Measurements from ENCODE around the gene MEIOC. TPM values are rescaled to one million over a fixed set of nuclear protein-coding genes. Genes with fewer than 3 reads are reported as not detected.

Gene MEIOC
- total RNA-seq, 4 donors from 2014 or later = 0.28 TPM; not detected in 3

DNA sequence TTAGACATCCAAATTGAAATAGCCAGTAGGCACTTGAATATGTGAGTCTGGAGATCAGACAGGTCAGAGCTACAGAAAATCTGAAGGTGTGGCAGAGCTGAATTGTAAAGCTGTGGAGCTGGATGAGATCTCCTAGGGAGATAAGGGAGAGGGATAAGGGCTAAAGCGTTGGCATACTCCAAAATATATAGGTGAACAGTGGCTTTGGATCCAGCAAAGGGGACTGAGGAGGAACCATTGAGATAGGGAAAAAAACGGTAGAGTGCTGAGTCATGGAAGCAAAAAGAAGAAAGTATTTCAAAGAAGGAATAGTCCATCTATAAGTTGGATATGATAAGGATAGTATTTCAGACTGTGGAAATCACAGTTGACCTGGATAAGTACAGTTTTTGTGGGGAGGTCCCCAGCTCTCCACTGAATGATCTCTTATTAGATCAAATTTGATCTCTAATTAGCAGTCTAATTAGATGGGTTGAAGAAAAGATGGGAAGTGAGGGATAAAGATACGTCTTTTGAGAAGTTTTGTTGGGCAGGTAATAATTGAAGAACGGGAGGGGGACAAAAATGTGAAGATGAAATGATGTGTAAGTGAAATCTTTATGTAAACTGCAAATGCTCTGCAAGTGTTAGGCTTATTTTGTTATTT is 51.6 kb downstream of the MEIOC start:
- Histone ChIP-seq H3K27me3 (no peaks in the 10 kb centered on the region), H3K27ac (peak overlapping the region; percentile 79 to 82), H3K4me3 (peak overlapping the region; percentile 72 to 91), H3K36me3 (no peaks in the 10 kb centered on the region), H3K9me3 (no peaks in the 10 kb centered on the region), H3K4me1 (no peaks in the 10 kb centered on the region)
- TF ChIP-seq POLR2A (IDR thresholded peaks at IDR 0.05) = no peak
- intact Hi-C loops (cut with DNase I; ENCODE audit: low total_unique reads) = no loop called here
- no peak for DNase-seq

DNA sequence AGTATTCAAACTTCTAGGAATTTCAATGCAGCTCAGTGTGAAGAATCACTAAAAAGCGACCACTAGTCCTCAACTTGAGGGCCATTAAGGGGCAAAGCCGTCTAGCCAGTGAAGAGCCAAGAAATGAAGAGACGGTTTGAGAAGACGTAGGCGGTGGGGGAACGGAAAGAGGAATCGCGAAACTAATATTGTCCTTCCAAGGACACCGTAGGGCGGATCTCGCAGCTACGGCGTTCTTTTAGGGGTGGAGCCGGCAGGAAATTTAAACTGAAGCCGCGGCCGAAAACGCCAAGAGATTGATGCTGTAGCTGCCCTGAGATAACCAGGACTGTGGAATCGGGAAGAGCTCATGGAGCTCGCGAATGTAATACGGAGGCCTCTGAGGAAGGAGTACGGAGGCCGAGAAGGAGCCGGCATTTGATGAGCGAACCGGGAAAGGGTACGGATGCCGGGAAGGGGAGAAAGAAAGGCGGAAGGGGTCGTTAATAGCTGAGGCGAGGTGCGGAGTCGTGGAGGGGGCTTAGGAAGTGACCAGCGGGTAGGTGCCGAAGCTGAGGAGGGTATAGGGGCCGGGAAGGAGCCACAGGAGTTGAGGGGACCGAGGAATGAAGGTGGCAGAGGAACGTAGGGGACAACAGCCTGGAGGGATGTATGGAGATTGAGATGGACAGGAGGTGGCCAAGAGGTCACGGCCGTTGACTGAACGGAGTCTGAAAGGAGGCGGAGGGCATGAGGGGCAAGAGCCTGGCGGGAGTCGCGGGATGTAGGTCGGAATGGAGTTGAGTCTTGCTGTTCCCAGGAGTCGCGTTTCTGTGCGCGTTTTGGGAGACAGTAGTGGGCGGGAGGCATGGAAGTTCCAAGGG is 52.4 kb downstream of the MEIOC start, which contains the start of gene DBF4B:
DBF4B (plus strand) TSS at position 265 of the 863 bp plus-strand sequence; CDS start at position 421, 156 bp downstream.
- TF ChIP-seq, protein P1, sequence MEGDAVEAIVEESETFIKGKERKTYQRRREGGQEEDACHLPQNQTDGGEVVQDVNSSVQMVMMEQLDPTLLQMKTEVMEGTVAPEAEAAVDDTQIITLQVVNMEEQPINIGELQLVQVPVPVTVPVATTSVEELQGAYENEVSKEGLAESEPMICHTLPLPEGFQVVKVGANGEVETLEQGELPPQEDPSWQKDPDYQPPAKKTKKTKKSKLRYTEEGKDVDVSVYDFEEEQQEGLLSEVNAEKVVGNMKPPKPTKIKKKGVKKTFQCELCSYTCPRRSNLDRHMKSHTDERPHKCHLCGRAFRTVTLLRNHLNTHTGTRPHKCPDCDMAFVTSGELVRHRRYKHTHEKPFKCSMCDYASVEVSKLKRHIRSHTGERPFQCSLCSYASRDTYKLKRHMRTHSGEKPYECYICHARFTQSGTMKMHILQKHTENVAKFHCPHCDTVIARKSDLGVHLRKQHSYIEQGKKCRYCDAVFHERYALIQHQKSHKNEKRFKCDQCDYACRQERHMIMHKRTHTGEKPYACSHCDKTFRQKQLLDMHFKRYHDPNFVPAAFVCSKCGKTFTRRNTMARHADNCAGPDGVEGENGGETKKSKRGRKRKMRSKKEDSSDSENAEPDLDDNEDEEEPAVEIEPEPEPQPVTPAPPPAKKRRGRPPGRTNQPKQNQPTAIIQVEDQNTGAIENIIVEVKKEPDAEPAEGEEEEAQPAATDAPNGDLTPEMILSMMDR (IDR thresholded peaks at IDR 0.05) = peak in 2 of 4 experiments; percentile 7 to 26
- TF ChIP-seq POLR2A (IDR thresholded peaks at IDR 0.05) = peak in 1 of 2 donors; percentile 19
- intact Hi-C loops (cut with DNase I; ENCODE audit: low total_unique reads) = no loop called here
- DNase-seq = peak; percentile 79 to 87
- Histone ChIP-seq H3K36me3 (no peaks in the 10 kb centered on the region), H3K4me1 (no peaks in the 10 kb centered on the region), H3K27ac (peak within 1 kb of the TSS; percentile 79 to 82), H3K4me3 (peak within 1 kb of the TSS; percentile 72 to 91), H3K9me3 (no peaks in the 10 kb centered on the region), H3K27me3 (no peaks in the 10 kb centered on the region)

DNA sequence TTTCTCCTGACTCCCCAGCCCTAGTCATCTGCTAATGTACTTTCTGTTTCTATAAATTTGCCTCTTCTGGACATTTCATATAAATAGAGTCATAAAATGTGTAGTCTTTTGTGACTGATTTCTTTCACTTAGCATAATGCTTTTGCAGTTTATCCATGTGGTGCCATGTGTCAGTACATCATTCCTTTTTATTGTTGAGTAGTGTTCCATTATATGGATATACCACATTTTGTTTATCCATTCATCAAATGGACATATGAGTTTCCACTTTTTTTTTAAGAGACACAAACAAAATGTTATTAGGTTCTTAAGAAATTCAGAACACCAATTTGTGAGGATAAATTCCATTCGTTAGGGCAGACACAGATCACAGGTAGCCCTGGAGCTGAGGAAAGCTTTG is 63.2 kb downstream of the MEIOC start:
- Histone ChIP-seq H3K27me3 (no peaks in the 10 kb centered on the region), H3K36me3 (no peaks in the 10 kb centered on the region), H3K4me1 (no peaks in the 10 kb centered on the region), H3K4me3 (no peak overlapping the region), H3K9me3 (no peaks in the 10 kb centered on the region), H3K27ac (no peak overlapping the region)
- TF ChIP-seq, protein P1 (IDR thresholded peaks at IDR 0.05) = no peak
- TF ChIP-seq POLR2A (IDR thresholded peaks at IDR 0.05) = no peak
- DNase-seq = no peak
- intact Hi-C loops (cut with DNase I; ENCODE audit: low total_unique reads) = no loop called here

DNA sequence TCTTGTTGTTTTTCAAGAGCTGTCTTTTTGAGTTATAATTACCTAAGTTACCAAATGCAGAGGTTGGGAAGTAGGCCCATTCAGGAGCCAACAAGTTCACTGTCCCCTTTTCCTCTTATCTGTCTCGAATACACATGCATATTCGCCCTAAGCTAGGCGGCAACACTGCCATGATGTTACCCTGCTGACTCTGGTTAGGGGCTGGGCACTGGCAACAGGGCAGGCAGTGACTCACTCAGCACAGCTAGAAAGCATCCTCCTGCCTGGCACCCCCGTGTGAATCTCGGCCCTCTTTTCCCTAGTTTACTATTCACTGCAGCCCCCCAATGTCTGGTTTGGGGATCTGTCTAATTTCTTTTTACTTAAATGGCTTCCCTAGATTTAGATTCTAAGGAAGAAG is 66.0 kb downstream of the MEIOC start:
- intact Hi-C loops (cut with DNase I; ENCODE audit: low total_unique reads) = no loop called here
- Histone ChIP-seq H3K36me3 (no peaks in the 10 kb centered on the region), H3K4me3 (no peak overlapping the region), H3K4me1 (no peaks in the 10 kb centered on the region), H3K27ac (no peak overlapping the region), H3K27me3 (no peaks in the 10 kb centered on the region), H3K9me3 (no peaks in the 10 kb centered on the region)
- no peak for TF ChIP-seq POLR2A (IDR thresholded peaks at IDR 0.05)
- TF ChIP-seq, protein P1 (IDR thresholded peaks at IDR 0.05) = no peak
- no peak for DNase-seq

Small RNA genes lying within 50 kb of the gene (small RNA-seq; reads per million reads assigned to genes)
- not detected for gene RN7SL819P
- not detected for gene SMCO4P1

Other genes with a start within 250 kb of the MEIOC start
- 10 to 100 TPM; 26.9 to 90.0 (median 77.8) TPM for gene GPATCH8, start 153.1 kb upstream of the MEIOC start, total RNA-seq
- 10 to 100 TPM in 2 of 4 donors, 1 to 10 TPM in 1, under 1 TPM in 1; 0.26 to 22.8 (median 9.0) TPM for gene FZD2, start 99.0 kb upstream of the MEIOC start, total RNA-seq
- 10 to 100 TPM in 3 of 4 donors, 1 to 10 TPM in 1; 5.3 to 30.7 (median 13.8) TPM for gene CCDC43, start 33.3 kb downstream of the MEIOC start, total RNA-seq
- gene DBF4B, start 52.2 kb downstream of the MEIOC start, total RNA-seq = 10 to 100 TPM in 1 of 4 donors, 1 to 10 TPM in 2, not detected in 1; 2.3 to 10.5 (median 9.3) TPM
- 1 to 10 TPM; 1.2 to 5.5 (median 2.1) TPM for gene ADAM11, start 102.5 kb downstream of the MEIOC start, total RNA-seq
- 10 to 100 TPM; 10.6 to 79.4 (median 50.2) TPM for gene GJC1, start 173.8 kb downstream of the MEIOC start, total RNA-seq
- gene HIGD1B, start 191.4 kb downstream of the MEIOC start, total RNA-seq = 1 to 10 TPM in 2 of 4 donors, not detected in 2; 2.7 to 8.8 TPM
- gene EFTUD2, start 243.0 kb downstream of the MEIOC start, total RNA-seq = 100 to 1,000 TPM in 2 of 4 donors, 10 to 100 TPM in 2; 12.4 to 129 (median 64.7) TPM

Data from uterus (tissue), 4 donors.